GM18498 (cell line): ENCODE results near the gene PRUNE2.

ENCODE experiments used
- ATAC-seq: cut with Tn5 transposase; IDR thresholded peaks from one replicate; pipeline ENCODE4 v1.9.1; 2021; ENCODE audit warnings: mild to moderate bottlenecking, moderate library complexity; ENCODE audit not compliant: unreplicated experiment

PRUNE2 gene

DNA sequence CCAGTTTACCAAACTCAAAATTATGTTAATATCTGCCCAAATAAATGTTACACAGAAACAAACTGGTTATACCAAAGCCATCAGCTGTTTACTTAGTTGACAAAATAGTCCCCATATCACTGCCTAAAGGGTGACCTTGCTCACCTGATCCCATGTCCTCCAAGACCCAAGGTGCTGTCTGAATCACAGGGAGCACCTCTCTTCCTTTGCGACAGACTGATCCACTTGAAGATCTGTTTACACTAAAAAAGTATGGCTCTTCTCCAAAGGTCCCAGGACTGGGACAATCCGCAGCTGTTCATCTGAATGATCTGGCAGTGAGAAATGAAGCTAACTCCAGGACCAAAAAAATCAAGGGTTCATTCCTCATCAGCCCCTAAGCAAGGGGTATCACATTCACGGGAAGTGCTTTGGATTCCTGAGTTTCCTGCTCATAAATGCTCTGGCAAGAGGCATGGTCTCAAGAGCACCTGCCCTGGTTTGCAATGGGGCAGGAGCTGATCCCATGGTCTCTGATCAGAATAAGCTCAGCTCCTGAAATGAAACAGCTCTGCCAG, 5.0 kb downstream of the PRUNE2 start:
- ATAC-seq = no peak

DNA sequence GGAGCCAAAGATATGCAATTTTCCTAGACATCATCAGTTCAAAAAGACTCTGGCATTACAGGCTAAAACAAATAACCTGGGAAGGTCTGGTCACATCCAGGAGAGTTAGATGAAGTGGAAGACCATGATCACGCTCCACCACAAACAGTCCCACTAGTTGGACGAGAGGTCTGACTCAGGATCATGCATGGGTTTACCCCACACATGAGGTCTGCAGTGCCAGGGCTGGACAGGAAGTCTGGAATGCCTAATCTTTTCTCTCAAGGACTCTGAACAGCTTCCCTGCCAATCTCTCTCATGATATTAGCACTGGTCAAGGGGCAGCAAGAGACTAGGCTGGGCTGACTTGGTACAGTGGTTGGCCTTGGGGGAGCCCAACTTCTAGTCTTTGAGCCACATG, 7.1 kb downstream of the PRUNE2 start:
- no peak for ATAC-seq

DNA sequence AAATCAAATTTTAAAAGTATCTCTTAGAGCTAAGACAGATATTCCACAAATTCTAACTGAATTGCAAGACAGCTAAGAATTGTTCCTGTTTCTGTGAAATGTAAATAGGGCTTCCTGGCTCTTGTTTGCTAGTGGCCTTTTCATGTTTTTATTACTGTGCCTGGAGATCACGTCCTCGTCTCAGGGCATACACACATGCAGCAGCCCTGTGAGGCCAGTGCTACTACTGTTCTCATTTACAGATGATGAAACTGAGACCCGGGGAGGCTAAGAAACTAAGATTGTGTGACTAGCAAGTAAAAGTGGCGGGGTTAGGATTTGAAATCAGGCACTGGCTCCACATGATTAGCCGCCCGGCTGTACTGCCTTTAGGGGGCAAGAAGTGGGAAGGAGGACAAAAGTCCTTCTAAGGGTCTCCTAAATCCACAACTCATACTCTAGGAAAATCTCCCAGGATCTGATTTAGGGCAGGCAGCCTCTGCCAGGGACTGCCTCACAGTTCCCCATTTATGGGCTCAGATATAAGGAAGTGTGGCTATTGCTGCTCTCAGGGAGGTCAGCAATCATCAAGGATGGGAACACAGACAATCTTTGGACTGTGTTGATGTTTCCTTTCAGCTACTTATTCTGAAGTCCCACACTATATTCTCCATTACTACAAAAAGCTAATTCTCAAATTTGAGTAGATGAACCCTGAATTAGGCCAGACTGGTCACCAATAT, 7.9 kb downstream of the PRUNE2 start:
- ATAC-seq = no peak

DNA sequence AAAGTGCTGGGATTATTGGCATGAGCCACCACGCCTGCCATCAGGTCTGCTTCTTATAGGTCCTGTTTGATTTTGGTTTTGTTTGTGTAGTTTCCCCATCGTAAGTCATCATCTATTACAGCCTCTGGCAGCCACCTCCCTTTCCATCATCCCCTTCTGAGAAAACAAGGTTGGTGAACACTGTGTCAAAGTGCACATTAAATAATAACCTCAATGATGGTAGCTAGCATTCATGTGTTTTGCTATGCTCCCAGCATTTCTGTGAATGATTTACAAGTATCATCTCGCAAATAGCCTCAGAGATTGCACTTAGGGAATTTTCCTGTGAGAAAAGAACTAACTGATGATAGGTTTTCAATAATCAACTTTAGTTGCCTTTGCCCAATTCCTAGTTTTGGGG, 9.9 kb downstream of the PRUNE2 start:
- no peak for ATAC-seq

DNA sequence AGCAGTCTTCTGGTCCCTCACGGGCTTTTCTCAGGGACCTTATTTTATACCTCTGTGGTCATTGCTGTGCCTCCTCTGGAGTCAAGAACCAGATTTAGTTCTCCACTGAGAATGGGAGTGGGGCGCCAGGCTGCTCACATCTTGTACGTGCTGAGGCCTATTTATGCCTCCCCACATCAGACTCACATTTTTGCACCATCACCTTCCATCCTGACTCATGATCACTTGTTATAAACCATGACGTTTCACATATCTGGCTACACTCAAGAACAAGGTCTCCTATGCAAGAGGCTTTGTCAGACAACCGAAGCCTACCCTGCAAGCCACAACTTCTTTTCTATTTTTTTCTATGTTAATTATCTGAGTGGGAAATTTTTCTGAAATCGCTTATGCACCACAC, 10.7 kb downstream of the PRUNE2 start:
- ATAC-seq = no peak

DNA sequence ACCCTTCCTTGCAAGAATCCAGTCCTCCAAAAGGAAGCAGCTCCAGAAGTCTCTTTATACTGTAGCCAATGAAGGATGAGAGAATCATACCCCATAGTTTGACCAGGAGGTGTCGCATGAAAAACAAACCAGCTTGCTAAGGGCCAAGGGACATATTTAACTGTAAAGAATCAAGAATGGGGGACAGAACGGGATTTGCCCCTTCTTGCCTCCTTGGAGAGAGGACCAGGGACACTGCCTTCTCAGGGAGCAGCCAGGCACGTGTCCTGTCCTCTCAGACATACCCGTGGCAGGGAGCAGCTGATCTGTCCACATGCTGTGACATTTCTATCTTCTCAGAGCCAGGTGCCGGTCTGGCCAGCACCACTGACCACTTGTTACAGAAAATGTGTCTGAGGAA, 11.7 kb downstream of the PRUNE2 start:
- ATAC-seq = no peak

DNA sequence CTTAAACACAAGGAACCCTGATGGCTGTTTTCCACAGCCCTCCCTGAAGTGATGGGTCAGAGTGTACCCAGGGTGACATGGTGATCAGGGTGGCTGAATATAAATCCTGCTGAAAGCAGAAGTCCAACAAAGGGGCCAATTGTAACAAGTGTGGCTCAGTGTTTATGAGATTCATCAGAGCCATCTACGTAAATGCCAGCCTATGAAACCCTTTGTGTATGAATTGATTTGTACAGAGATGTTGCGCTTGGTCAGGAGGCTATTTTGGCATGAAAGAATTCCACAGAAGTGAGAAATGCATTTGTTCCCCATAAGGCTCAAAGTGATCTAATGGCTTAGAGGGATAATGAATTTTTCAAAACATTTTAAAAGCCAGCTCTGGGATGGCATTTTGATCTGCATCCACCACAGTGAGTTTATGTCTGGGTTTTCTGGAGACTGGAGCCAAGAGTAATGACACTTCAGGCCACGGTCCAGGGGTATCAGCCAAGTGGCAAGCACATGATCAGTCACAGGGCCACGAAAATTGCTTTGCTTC, 12.4 kb downstream of the PRUNE2 start:
- no peak for ATAC-seq

DNA sequence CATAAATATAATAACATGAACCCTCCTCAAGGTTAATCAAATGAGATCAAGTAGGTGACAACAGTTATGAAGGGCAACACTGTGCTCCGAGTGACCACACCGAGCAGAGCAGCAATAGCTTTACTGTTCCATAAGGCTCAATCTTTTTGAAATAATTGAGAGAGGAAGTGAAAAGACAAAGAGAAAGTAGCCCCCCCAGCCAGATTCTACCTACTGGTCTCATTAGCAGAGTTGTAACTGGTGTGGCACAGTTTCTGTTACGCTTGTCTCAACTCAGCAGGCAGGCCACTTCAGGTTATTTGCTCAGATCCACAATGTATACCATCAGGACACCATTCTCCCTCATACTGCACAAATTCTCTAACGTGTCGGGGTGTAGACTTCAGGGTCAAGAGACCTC, 14.0 kb downstream of the PRUNE2 start:
- no peak for ATAC-seq

DNA sequence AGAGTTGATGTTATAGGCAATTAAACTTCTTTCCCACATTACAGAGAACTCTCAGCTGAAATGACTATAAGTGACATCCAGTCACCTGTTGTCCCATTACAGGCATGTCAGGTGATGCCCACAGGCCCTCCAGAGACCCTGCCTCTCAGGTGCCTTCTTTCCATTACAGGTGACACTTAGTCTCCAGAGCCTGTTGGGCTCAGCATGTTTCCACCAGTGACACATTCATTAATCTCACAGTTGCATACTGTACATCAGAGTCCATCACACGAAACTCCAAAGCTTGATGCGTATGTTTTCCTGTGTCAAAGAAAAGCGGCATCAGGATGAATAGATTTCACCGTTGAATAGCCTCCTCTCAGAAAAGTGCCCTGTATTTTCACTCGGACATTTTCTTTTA, 14.6 kb downstream of the PRUNE2 start:
- no peak for ATAC-seq

DNA sequence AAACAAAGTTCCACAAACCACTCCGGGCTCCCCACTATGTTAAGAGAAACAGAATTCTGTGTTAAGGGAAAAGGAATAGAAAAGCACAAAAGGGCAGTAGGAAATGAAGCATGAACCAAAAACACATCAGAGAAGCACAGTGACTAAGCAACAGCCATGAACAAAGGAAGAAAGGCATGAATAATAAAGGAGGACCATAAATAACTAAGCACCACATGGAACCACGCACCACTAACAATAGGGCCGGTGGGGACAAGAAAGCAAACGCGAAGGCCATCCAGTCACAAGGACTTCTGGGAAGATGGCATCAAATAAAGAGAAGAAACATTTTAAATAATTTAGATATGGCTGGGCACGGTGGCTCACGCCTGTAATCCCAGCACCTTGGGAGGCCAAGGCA, 18.0 kb downstream of the PRUNE2 start:
- ATAC-seq = no peak

DNA sequence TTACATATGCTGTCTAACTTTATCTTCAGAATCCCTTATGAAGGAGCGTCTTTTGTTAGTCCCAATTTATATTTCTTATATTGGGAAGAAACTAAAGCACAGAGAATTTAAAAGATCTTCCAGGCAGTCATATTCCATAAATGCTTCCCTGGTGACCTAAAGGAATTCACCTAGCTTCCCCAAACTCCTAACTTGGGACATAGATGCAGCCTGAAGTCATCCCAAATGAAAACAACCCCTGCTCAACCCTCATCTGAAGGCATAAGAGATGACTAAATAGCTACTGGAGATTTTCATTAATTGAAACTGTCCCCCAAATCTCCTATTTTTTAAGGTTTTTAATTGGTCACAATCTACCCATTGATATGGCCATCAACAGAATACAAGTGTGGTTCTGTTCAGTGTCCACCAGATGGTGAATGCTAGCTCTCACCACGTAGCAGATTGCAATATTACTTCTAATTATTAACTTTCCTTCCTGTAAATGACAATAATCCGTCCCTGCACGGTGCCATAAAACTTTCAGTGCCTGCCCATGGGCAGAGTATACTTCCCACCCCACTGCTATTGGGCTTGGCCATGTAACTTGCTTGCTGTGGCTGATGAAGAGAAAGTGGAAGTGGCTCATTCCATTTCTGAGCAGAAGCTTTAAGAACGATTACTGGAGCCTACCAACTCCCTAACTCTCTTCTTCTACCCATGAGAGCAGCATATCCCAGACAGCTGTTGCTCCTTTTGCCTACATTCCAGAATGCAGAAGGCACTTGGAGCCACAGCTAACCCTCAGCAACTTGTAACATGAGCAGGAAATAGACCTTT, 18.7 kb downstream of the PRUNE2 start:
- peak; percentile 43 for ATAC-seq

DNA sequence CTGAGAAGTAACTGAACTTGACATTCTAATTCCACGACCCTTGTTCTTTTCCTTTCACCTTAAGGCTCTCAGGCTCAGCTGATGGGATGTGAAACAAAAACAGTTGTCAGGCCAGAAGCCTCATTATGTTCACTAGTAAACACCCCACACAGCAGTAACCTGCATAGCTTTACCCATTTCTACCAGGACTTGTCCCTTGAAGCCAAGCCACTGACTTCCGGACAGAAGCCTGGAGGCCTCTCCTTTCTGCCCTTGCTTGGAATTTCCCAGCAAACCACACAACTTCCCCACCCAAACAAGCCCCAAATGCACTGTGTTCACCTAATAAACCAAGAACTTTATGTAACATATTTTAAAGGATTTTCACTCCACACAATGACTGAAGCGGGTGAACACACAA, 19.6 kb downstream of the PRUNE2 start:
- ATAC-seq = no peak

DNA sequence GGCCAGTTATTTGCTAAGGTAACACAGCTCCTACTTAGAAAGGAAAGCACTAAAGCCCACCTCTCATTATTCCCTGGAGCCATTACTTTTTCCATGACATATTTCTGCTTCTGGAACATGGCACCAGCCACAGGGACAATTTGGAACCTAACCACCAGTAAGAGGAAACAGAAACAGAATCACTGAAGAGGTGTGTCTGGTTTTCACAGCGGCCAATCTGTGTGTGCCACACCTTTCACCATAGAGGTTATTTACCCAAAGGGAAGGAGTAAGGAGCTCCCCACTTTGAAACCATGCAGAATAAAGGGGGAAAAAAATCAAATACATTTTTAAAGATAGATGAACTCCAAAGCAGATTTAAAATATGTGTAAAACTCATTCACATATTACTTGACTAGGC, 21.1 kb downstream of the PRUNE2 start:
- no peak for ATAC-seq

DNA sequence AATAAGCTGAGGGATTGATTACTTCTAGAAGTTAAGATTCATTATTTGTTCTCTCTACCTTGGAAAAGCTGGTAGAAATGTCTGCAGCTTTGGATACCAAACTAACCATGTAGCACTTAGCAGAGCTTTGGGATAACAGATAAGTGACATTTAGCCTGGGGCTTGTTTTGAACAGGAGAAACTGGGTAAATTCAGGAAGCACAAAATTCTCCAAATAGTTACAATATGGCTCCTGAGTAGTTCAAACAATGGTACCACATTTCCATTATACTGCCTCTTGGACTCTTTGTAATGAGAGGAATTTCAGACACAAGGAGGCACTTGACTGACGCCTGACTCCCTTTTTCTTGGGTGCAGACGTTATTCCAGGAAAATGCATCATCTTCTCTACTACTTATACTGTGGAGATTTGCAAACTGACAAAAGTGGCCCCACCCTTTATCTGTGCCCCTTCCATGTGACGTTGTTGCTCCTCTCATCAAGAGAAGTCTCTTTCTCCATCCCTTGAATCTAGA, 22.5 kb downstream of the PRUNE2 start:
- no peak for ATAC-seq

DNA sequence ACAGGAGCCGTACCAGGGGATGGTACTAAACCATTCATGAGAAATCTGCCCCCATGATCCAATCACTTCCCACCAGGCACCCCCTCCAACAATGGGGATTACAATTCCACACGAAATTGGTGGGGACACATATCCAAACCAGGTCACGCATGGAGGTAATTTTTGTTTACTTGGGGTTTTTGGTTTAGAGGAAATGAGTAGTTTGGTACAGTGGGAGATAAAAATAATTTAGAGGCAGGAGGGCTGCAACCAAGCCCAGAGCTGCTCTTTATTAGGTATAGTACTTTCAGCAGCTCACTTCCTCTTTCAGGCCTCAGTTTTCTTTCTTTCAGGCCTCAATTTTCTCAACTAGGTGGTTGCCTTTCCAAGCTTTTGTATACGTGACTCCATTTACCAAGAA, 23.2 kb downstream of the PRUNE2 start:
- ATAC-seq = peak; percentile 91

DNA sequence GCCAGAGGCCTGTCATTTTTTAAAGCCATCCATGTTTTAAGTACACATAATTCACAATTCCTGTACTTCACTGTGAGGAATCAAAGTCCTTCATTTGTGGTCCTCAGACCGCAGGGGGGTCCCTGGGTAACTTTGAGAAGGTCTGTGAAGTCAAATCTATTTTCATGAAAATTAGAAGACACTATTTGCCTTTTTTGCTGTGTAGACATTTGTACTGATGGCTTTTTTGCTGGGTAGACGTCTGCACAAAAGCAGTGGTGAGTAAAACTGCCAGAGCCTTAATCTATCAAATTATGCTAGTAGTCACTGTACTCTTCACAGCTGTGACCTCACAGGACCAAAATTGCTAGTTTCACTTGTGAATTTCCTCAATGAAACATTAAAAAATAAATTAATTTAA, 25.7 kb downstream of the PRUNE2 start:
- ATAC-seq = no peak

DNA sequence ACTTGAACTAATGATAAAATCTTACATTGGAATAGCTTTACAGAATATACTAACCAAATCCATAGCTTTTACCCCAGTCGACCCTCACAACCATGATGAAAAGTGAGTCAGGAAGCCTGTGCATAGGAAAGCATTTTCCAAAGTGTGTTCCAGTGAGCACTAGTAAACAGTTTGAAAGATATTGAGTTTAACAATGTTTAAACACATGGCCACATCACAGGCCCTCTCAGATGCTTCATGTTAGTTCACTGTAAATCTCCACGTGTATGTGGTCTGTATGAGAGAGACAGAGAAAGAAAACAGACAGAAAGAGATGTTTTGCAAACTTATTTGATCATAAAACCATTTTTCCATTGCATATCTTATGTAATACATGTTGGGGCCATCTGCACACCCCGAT, 27.0 kb downstream of the PRUNE2 start:
- ATAC-seq = no peak

DNA sequence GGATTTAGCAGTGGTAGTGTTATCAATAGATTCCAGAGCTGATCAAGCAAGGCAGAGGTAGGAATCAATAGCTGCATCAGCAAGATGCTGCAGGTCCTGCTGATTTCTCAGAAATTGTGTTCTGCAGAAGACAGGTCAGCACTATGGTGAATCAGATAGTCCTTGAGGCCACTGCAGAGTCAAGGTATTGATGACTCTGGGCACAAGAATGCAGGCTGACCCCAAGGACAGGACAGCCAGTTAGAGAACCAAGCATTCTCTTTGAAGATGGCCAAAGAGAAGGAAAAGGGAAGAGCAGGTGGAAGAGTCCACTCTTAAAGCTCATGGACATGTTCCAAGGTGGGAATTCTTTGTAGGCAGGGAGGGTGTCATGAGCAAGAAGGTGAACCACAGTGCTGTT, 28.0 kb downstream of the PRUNE2 start:
- no peak for ATAC-seq

DNA sequence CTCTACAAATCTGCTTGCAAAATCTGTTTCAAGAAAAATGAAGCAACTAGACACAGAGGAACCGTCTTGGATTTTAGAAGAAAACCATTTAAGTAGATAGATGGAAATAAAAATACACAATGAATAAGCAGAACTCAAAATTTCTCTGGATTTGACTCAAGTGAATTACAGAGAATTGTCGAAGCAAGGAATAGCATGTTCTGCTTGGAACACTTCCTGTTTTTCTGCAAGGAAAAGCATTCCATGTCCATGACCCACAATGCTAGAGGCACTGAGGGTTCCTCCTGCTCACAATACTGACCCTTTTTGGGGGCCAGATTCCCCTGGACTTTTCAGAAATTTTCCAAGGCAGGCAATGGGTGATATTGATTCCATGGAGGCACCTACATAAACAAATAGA, 29.8 kb downstream of the PRUNE2 start:
- no peak for ATAC-seq

DNA sequence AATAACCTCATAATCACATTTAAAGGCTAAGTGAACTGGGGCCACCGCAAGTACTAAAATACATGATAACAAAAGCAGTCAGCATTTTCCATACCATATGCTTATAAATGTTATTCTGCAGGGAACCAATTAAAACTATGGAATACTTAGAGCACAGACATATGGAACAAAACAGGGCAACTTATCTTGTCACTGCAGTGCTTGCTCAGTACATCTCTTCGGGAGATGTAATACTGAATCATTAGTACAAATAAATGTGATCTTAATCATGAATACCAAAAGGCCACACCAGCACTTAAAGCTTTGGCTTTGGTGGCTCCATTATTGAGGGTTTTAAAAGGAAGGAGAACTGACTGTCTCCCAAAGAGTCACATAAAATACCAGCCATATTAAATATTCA, 32.1 kb downstream of the PRUNE2 start:
- no peak for ATAC-seq

DNA sequence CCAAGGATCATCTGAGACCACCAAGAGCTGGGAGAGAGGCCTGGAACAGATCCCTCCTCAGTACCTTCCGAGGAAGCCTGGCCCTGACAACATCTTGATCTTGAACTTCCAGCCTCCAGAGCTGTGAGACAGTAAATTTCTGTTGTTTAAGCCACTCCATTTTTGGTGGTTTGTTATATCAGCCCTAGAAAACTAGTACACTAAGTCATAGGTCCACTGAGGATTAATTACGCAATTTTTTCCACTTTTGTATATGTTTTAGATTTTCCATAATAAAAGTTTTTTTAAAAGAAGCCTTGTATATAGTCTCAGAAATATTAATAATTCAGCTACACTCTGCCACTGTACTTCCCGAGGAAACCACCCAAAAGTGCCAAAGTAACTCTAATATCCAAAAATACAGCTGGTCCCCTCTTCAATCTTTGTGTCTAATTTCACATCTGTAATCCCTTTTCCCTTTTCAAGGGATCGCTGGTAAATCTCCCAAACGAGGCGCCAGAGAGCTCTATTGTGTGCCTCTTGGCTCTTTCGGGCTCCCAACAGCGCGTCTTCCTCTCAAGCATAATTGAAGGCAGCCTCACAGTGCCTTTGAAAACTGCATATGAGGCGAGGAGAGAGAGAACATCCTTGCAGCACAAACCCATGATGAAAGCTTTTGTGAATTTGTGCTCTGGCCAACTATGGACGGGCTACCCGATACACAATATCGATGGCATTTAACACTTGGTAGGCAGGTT, 32.7 kb downstream of the PRUNE2 start:
- no peak for ATAC-seq
